Mesenchymal stem cell (in vitro differentiated cells and primary cell): ENCODE data around the gene CTNNA3.

ENCODE experiments used
- DNase-seq: peaks from one replicate; pipeline ENCODE4 v3.0.0-alpha.2; 2013
- H2AFZ ChIP-seq: one replicate; pipeline ENCODE4 v1.6.1; 2013; ENCODE audit warnings: low read depth, mild to moderate bottlenecking, control low read depth, inconsistent platforms, low read length, moderate library complexity
- H2AK5ac ChIP-seq: 2 replicates; pipeline ENCODE4 v1.6.1; 2013; ENCODE audit warnings: low read length, moderate library complexity, mild to moderate bottlenecking, inconsistent platforms; ENCODE audit not compliant: severe bottlenecking
- H2BK120ac ChIP-seq: one replicate; pipeline ENCODE4 v1.6.1; 2013; ENCODE audit warnings: low read depth, mild to moderate bottlenecking, inconsistent platforms, low read length, moderate library complexity
- H2BK12ac ChIP-seq, 2 experiments: one replicate each; pipeline ENCODE4 v1.6.1; 2013; ENCODE audit warnings: inconsistent platforms in 2 of 2, low read length in 2 of 2, mild to moderate bottlenecking in 2 of 2, moderate library complexity in 2 of 2, control low read depth in 1 of 2
- H2BK15ac ChIP-seq: one replicate; pipeline ENCODE4 v1.6.1; 2013; ENCODE audit warnings: mild to moderate bottlenecking, low read depth, inconsistent platforms; ENCODE audit not compliant: poor library complexity, severe bottlenecking
- H2BK5ac ChIP-seq: 2 replicates; pipeline ENCODE4 v1.6.1; 2013; ENCODE audit warnings: low read depth, mild to moderate bottlenecking, low read length, control low read depth, inconsistent platforms; ENCODE audit not compliant: poor library complexity, severe bottlenecking
- H3K14ac ChIP-seq, 2 experiments: one replicate each; pipeline ENCODE4 v1.6.1; 2013; ENCODE audit warnings: inconsistent platforms in 2 of 2, low read length in 2 of 2, control low read depth in 1 of 2, mild to moderate bottlenecking in 1 of 2, moderate library complexity in 1 of 2
- H3K18ac ChIP-seq, 2 experiments: one replicate each; pipeline ENCODE4 v1.6.1; 2013; ENCODE audit warnings: inconsistent platforms in 2 of 2, low read length in 2 of 2, control low read depth in 1 of 2, low read depth in 1 of 2, mild to moderate bottlenecking in 1 of 2
- H3K23ac ChIP-seq, 2 experiments: one replicate each; pipeline ENCODE4 v1.6.1; 2013; ENCODE audit warnings: inconsistent platforms in 2 of 2, low read length in 2 of 2, mild to moderate bottlenecking in 2 of 2, moderate library complexity in 2 of 2, control low read depth in 1 of 2
- H3K27ac ChIP-seq: 2 replicates; pipeline ENCODE4 v1.5.1; 2013; ENCODE audit warnings: mild to moderate bottlenecking, moderate library complexity, low read length, control low read depth, inconsistent platforms; ENCODE audit not compliant: poor library complexity, severe bottlenecking
- H3K27me3 ChIP-seq, 2 experiments: 2 replicates each; pipeline versions ENCODE4 v1.6.1 to v1.7.0; 2013; ENCODE audit warnings: low read length in 2 of 2, mild to moderate bottlenecking in 2 of 2, moderate library complexity in 2 of 2, control low read depth in 1 of 2, inconsistent platforms in 1 of 2; ENCODE audit not compliant: control insufficient read depth in 1 of 2, insufficient read depth in 1 of 2
- H3K36me3 ChIP-seq, 2 experiments: 2 replicates each; pipeline versions ENCODE4 v1.6.1 to v1.7.0; 2013; ENCODE audit warnings: low read length in 2 of 2, control low read depth in 1 of 2, inconsistent platforms in 1 of 2, low read depth in 1 of 2, mild to moderate bottlenecking in 1 of 2; ENCODE audit not compliant: insufficient read depth in 2 of 2, control insufficient read depth in 1 of 2
- H3K4ac ChIP-seq, 2 experiments: one replicate each; pipeline ENCODE4 v1.6.1; 2013; ENCODE audit warnings: inconsistent platforms in 2 of 2, low read length in 2 of 2, mild to moderate bottlenecking in 2 of 2, moderate library complexity in 2 of 2, control low read depth in 1 of 2, low read depth in 1 of 2
- H3K4me1 ChIP-seq: 2 replicates; pipeline ENCODE4 v1.6.1; 2013; ENCODE audit warnings: low read depth, low read length, control low read depth; ENCODE audit not compliant: control insufficient read depth, insufficient read depth
- H3K4me2 ChIP-seq: 2 replicates; pipeline ENCODE4 v1.6.1; 2013; ENCODE audit warnings: low read length, mild to moderate bottlenecking, inconsistent platforms; ENCODE audit not compliant: poor library complexity, severe bottlenecking
- H3K4me3 ChIP-seq, 2 experiments: 2 replicates each; pipeline versions ENCODE4 v1.5.1 to v1.7.0; 2013; ENCODE audit warnings: low read length in 2 of 2, mild to moderate bottlenecking in 2 of 2, control low read depth in 1 of 2, low read depth in 1 of 2; ENCODE audit not compliant: insufficient read depth in 1 of 2
- H3K79me1 ChIP-seq: replicated peaks from 2 replicates; pipeline ENCODE4 v1.6.1; 2013; ENCODE audit warnings: mild to moderate bottlenecking, control low read depth, low read length, inconsistent platforms; ENCODE audit not compliant: poor library complexity, severe bottlenecking
- H3K9ac ChIP-seq: 2 replicates; pipeline ENCODE4 v1.7.0; 2013; ENCODE audit warnings: mild to moderate bottlenecking, low read length, moderate library complexity
- H3K9me3 ChIP-seq: 2 replicates; pipeline ENCODE4 v1.7.0; 2013; ENCODE audit warnings: mild to moderate bottlenecking, low read length; ENCODE audit not compliant: control insufficient read depth
- H4K8ac ChIP-seq: one replicate; pipeline ENCODE4 v1.6.1; 2013; ENCODE audit warnings: inconsistent platforms, mild to moderate bottlenecking, low read length, moderate library complexity
- H4K91ac ChIP-seq: one replicate; pipeline ENCODE4 v1.6.1; 2013; ENCODE audit warnings: mild to moderate bottlenecking, low read length, inconsistent platforms
- WGBS: methylation state at CpG from one replicate; pipeline ENCODE4 v1.1.7; 2013; ENCODE audit warnings: mixed read lengths; 5-methylcytosine and 5-hydroxymethylcytosine counted together

The CTNNA3 gene

GRCh38 chr10:66098595-66099480, 1597.2 kb downstream of the CTNNA3 start:
- no peak overlapping the region for H4K8ac ChIP-seq
- no peak overlapping the region for H4K91ac ChIP-seq
- H2BK5ac ChIP-seq: no peak overlapping the region
- H3K27ac ChIP-seq: no peak overlapping the region
- H3K9ac ChIP-seq: no peak overlapping the region
- H3K4me1 ChIP-seq: no peaks in the 10 kb centered on the region
- no peak overlapping the region for H2BK120ac ChIP-seq
- no peak overlapping the region for H3K4ac ChIP-seq
- no peak overlapping the region for H3K18ac ChIP-seq
- no peak overlapping the region for H3K14ac ChIP-seq
- no peak overlapping the region for H2AFZ ChIP-seq
- H2BK15ac ChIP-seq: no peak overlapping the region
- 93% methylated on average over 5 of the region's 6 CpGs for WGBS
- H3K79me1 ChIP-seq: no peaks in the 10 kb centered on the region
- H3K23ac ChIP-seq: no peak overlapping the region
- H3K9me3 ChIP-seq: no peaks in the 10 kb centered on the region
- H2BK12ac ChIP-seq: no peak overlapping the region
- H3K36me3 ChIP-seq: no peaks in the 10 kb centered on the region
- DNase-seq: no peak
- H3K4me2 ChIP-seq: no peak overlapping the region
- H2AK5ac ChIP-seq: no peak overlapping the region
- no peak overlapping the region for H3K4me3 ChIP-seq
- H3K27me3 ChIP-seq: no peaks in the 10 kb centered on the region

GRCh38 chr10:66095610-66096009, 1600.4 kb downstream of the CTNNA3 start:
- Histone ChIP-seq H2BK12ac (no peak overlapping the region), H4K8ac (no peak overlapping the region), H3K4me2 (no peak overlapping the region), H2BK5ac (no peak overlapping the region), H3K9me3 (no peaks in the 10 kb centered on the region), H3K9ac (no peak overlapping the region), H3K4me3 (no peak overlapping the region), H2AFZ (no peak overlapping the region), H3K18ac (no peak overlapping the region), H3K27me3 (no peaks in the 10 kb centered on the region), H3K4me1 (no peaks in the 10 kb centered on the region), H2BK15ac (no peak overlapping the region), H3K4ac (no peak overlapping the region), H3K27ac (no peak overlapping the region), H4K91ac (no peak overlapping the region), H2AK5ac (no peak overlapping the region), H3K36me3 (no peaks in the 10 kb centered on the region), H3K23ac (no peak overlapping the region), H3K79me1 (no peaks in the 10 kb centered on the region), H2BK120ac (no peak overlapping the region), H3K14ac (no peak overlapping the region)
- 100% methylated on average over 1 of the region's 2 CpGs for WGBS
- no peak for DNase-seq

- no peak overlapping the region for H3K18ac ChIP-seq
- no CpG with 5 or more reads among the region's 1 CpG for WGBS
- no peak overlapping the region for H2AFZ ChIP-seq
- no peak overlapping the region for H2BK12ac ChIP-seq
- no peaks in the 10 kb centered on the region for H3K79me1 ChIP-seq
- H3K14ac ChIP-seq: no peak overlapping the region
- no peak overlapping the region for H2BK5ac ChIP-seq
- H3K9ac ChIP-seq: no peak overlapping the region
- no peak overlapping the region for H3K4me2 ChIP-seq
- no peak overlapping the region for H2AK5ac ChIP-seq
- H3K23ac ChIP-seq: no peak overlapping the region
- no peak overlapping the region for H4K8ac ChIP-seq
- H4K91ac ChIP-seq: no peak overlapping the region
- H3K9me3 ChIP-seq: peaks cover 3% of the 10 kb centered on the region
- H2BK120ac ChIP-seq: no peak overlapping the region
- no peaks in the 10 kb centered on the region for H3K4me1 ChIP-seq
- H3K4ac ChIP-seq: no peak overlapping the region
- H2BK15ac ChIP-seq: no peak overlapping the region
- H3K27ac ChIP-seq: no peak overlapping the region
- H3K27me3 ChIP-seq: no peaks in the 10 kb centered on the region
- no peak overlapping the region for H3K4me3 ChIP-seq
- H3K36me3 ChIP-seq: no peaks in the 10 kb centered on the region
- no peak for DNase-seq
Measured at GRCh38 chr10:66085906-66086305, 1610.1 kb downstream of the CTNNA3 start.

- Histone ChIP-seq H2BK15ac (no peak overlapping the region), H2BK5ac (no peak overlapping the region), H3K4me3 (no peak overlapping the region), H3K9me3 (no peaks in the 10 kb centered on the region), H2BK12ac (no peak overlapping the region), H3K14ac (no peak overlapping the region), H2AK5ac (no peak overlapping the region), H3K4me2 (no peak overlapping the region), H3K79me1 (no peaks in the 10 kb centered on the region), H3K23ac (no peak overlapping the region), H3K4ac (no peak overlapping the region), H3K27ac (no peak overlapping the region), H2AFZ (no peak overlapping the region), H3K27me3 (no peaks in the 10 kb centered on the region), H2BK120ac (no peak overlapping the region), H3K18ac (no peak overlapping the region), H3K36me3 (no peaks in the 10 kb centered on the region), H3K9ac (no peak overlapping the region), H4K8ac (no peak overlapping the region), H3K4me1 (no peaks in the 10 kb centered on the region), H4K91ac (no peak overlapping the region)
- DNase-seq: no peak
- WGBS: no CpG with 5 or more reads among the region's 2 CpGs
Measured at GRCh38 chr10:66071907-66072306, 1624.1 kb downstream of the CTNNA3 start.
